ENCODE data around the gene ARID1B.

GRCh38 chr6:156950084-156950483, 172.9 kb downstream of the ARID1B start:
- TF ChIP-seq, protein P1, sequence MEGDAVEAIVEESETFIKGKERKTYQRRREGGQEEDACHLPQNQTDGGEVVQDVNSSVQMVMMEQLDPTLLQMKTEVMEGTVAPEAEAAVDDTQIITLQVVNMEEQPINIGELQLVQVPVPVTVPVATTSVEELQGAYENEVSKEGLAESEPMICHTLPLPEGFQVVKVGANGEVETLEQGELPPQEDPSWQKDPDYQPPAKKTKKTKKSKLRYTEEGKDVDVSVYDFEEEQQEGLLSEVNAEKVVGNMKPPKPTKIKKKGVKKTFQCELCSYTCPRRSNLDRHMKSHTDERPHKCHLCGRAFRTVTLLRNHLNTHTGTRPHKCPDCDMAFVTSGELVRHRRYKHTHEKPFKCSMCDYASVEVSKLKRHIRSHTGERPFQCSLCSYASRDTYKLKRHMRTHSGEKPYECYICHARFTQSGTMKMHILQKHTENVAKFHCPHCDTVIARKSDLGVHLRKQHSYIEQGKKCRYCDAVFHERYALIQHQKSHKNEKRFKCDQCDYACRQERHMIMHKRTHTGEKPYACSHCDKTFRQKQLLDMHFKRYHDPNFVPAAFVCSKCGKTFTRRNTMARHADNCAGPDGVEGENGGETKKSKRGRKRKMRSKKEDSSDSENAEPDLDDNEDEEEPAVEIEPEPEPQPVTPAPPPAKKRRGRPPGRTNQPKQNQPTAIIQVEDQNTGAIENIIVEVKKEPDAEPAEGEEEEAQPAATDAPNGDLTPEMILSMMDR (conservative IDR thresholded peaks at IDR 0.05; ENCODE audit: low read depth, low read length): no peak
- no peak for TF ChIP-seq EZH2 (IDR thresholded peaks at IDR 0.05; ENCODE audit: borderline replicate concordance, low read depth, low read length, poor library complexity, severe bottlenecking)
